Activated naive CD8-positive, alpha-beta T cell treated with anti-CD3 and anti-CD28 coated beads, Interleukin-2, amount 50 U/mL, for 24 hours (primary cell): ENCODE data around the gene NBPF1.
A peak's percentile ranks its signal among the peaks of the same experiment; 100 is the strongest.
"Not testable (repeated sequence)": the region's sequence is repeated elsewhere in the genome, so short reads cannot be mapped to it uniquely, and the experiment has no call there.

Experiments used
- ATAC-seq: fragments of 150-1000 bp; cut with Tn5 transposase; one replicate; pipeline ENCODE4 v1.10.0; 2021
- DNase-seq: peaks from one replicate; pipeline ENCODE4 v3.0.0; 2021
- H3K27ac Mint-ChIP-seq: one replicate; pipeline ENCODE4 v1.8.0; 2021; ENCODE audit warnings: mild to moderate bottlenecking, mixed read lengths
- H3K27me3 Mint-ChIP-seq: one replicate; pipeline ENCODE4 v1.8.0; 2021; ENCODE audit warnings: mixed read lengths
- H3K36me3 Mint-ChIP-seq: one replicate; pipeline ENCODE4 v1.8.0; 2021; ENCODE audit warnings: low read depth, mixed read lengths
- H3K4me1 Mint-ChIP-seq: one replicate; pipeline ENCODE4 v1.8.0; 2021; ENCODE audit warnings: mixed read lengths
- H3K4me3 Mint-ChIP-seq: one replicate; pipeline ENCODE4 v1.8.0; 2021; ENCODE audit warnings: mild to moderate bottlenecking, moderate library complexity, mixed read lengths
- H3K9me3 Mint-ChIP-seq: one replicate; pipeline ENCODE4 v1.8.0; 2021; ENCODE audit warnings: mixed read lengths

The NBPF1 gene

DNA sequence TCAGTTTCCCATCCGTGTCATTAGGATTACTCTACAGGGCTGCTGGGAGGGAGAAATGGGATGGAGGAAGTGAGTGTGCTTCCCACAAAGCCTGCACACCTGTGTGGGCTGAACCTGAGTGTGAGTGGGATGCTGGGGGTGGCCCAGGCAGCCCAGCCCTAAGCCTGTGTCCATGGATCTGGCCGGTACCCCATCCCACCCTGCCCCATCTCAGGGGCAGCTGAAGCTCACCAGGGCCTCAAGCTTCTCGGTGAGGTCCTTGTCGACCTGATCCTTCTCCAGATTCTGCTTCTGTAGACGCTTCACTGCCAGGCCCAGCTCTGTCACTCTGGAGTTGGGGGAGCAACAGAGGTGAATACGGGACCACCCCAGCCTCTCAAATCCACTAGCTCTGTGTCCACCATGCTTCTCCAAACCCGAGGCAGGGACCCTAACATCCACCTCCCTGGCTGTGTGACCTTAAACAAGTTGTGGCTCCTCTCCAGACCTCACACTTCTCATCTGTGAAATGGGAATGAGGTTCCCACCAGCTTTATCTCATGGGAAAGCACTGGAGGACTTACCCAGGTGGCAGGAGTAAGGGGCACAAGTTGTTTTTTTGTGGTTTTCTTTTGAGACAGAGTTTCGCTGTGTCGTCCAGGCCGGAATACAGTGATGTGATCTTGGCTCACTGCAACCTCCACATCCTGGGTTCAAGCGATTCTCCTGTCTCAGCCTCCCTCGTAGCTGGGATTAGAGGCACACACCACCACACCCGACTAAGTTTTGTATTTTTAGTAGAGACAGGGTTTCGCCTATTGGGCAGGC, 18.9 kb upstream of the NBPF1 start:
- not testable (repeated sequence) for H3K27ac Mint-ChIP-seq, H3K27me3 Mint-ChIP-seq, DNase-seq, H3K4me3 Mint-ChIP-seq, ATAC-seq, H3K9me3 Mint-ChIP-seq, H3K4me1 Mint-ChIP-seq
- H3K36me3 Mint-ChIP-seq, result peaks cover 27% of the 10 kb centered on the region

DNA sequence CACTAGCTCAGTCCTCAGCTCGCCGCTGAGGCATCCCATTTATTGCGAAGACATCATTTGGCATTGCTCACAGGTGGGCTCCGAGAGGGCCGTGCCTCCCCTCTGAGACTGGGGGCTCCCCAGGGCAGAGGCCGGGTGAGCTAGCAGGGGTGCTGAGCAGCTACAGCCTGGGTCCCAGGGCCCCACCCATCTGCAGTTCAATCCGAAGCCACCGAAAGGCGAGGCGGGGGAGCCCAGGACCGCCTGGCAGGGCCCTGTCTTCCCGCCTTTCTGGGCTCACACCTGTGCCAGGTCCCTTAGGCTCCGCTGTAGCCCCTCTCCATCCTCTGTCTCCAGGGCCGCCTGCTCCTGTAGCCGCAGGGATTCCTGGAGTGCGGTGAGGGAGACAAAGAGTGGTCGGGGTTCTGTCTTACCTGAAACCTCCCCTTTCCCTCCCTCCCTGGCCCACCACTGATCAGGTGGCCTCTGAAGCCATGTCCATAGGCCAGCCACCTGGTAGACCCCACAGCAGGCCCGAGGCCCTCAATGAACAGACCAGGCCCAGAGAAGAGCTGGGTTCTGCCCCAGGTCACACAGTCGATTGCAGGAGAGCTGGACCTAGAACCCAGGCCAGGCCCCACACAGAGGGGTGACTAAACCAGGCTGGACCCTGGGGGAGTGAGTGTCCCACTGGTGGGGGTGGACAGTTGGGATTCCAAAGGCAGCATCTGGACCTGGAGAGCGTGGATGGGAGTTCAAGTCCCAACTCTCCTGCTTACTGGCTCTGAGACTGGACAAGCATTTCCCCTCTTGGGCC, 18.1 kb upstream of the NBPF1 start:
- Mint-ChIP-seq H3K27me3 (no peaks in the 10 kb centered on the region), H3K9me3 (no peaks in the 10 kb centered on the region), H3K27ac (no peak overlapping the region), H3K4me1 (no peaks in the 10 kb centered on the region), H3K4me3 (no peak overlapping the region), H3K36me3 (peaks cover 28% of the 10 kb centered on the region)
- DNase-seq (no peak), ATAC-seq (no peak)

DNA sequence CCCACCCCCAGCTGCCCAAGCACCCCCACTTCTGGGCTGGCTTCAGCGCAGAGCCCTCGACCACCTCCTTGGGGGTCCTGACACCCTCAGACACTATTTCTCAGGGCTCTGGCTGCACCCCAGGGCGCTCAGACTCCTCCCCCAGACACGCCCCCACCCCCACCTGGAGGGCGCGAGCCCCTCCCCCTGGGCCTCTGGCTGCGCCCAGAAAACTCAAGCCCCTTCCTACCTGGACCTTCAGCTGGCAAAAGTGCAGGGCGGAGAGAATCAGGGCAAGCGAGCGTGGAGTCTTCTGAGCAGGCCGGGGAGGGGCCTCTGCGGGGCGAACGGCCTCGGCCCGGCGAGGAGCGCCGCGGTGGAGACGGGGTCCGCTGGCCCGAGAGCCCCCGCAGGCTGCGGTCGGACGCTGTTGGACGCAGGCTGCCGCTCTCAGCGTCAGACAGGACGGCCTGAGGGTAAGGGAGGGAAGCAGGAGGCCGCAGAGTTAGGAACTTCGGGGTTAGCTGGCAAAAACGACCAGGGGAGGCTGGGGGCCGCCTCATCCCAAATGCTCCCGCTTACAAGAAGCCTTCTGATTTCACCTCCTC, 17.4 kb upstream of the NBPF1 start:
- Mint-ChIP-seq H3K4me3 (no peak overlapping the region), H3K9me3 (no peaks in the 10 kb centered on the region), H3K27ac (no peak overlapping the region), H3K4me1 (no peaks in the 10 kb centered on the region), H3K27me3 (no peaks in the 10 kb centered on the region), H3K36me3 (peaks cover 33% of the 10 kb centered on the region)
- ATAC-seq (no peak), DNase-seq (no peak)

DNA sequence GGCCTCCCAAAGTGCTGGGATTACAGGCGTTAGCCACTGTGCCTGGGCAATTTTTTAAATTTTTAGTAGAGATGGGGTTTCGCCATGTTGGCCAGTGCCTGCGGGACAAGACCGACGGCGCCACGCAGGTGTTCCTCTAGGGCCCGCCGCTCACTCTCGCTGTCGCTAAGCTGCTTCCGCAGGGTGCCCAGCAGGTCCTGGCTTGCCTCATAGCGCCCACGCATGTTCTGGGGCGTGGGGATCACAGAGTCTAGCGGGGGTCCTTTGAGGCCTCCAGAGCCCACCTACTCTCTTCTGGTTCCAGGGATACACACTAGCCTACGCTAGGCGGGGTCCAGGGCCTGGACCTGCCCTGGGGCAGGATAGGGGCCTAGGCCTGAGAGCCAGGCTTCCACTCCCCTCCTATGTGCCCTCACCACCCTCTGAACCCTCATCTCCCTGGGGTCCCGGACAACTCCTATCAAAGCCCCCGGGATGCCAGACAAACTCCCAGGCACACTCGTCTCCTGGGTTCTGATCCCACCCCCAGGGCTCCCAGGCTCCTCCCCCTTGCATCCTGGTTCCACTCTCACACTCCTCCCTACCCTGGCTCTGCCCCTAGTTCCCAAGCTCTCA, 16.7 kb upstream of the NBPF1 start:
- not testable (repeated sequence) for H3K9me3 Mint-ChIP-seq, H3K4me3 Mint-ChIP-seq, H3K27me3 Mint-ChIP-seq, DNase-seq, H3K4me1 Mint-ChIP-seq, ATAC-seq
- peak overlapping the region; percentile 5 for H3K27ac Mint-ChIP-seq
- peaks cover 33% of the 10 kb centered on the region for H3K36me3 Mint-ChIP-seq

DNA sequence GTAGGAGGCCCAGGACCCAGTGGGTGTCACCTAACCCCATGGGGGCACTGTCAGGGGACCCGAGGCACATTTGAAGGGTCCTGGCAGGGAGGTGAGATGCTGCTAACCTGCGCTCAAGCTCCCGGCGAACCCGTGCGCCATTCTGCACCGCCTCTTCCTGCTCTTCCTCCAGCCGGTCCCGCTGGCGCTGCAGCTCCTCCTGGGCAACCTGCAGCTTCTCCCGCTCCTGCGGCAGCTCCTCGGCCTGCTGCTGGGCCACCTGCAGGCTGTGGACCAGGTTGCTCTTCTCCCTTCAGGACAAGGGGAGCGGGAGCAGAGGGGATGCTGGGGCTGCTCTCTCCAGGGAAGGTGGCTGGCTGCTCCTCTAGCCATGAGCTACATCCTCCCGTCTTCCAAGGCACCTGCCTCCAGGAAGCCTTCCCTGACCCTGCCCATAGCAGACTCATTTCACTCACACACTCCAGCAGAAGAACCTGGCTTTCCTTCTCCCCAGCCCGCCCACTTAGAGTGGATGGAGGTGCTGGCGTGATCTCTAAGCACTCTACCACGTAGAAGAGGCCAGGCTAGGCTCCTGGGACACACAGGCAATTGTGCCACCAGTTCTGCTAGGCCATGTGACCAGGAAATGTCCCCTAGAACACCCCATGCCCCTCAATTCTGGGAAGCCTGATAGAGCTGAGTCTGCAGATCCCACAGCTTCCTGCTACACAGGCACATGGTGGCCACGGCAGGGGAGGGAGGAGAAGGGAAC, 15.2 kb upstream of the NBPF1 start:
- H3K36me3 Mint-ChIP-seq, result peaks cover 24% of the 10 kb centered on the region

DNA sequence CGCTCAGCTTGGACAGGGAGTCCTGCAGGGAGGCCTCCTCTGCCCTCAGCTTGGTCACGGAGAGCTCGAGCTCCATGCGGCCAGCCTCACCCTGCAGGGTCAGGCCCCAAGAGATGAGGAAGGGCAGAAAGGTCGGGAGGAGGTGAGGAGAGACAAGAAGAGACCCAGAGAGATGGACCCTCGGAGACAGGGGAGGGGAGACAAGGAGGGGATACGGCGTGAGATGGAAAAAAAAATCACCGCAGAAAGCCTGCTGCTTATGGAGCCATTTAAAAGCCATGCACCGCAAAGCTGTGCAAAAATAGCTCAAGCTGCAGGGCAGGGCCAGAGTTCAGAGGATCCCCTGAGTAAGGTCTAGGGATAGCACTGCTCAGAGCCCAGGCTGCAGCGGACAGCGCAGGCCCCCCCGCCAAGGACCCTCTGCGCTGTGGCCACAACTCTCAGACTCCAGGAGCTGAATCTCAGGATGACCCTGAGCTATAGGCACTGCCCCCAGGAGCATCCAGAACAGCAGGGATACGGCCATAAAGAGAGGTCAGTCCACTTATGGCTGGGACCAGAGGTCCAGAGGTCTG, 13.1 kb upstream of the NBPF1 start:
- H3K4me1 Mint-ChIP-seq, H3K4me3 Mint-ChIP-seq, H3K27me3 Mint-ChIP-seq, H3K9me3 Mint-ChIP-seq, ATAC-seq, H3K27ac Mint-ChIP-seq, DNase-seq: not testable (repeated sequence)
- peaks cover 20% of the 10 kb centered on the region for H3K36me3 Mint-ChIP-seq

More for the DNA sequence above, 15.2 kb upstream of the NBPF1 start:
- Mint-ChIP-seq H3K27ac (no peak overlapping the region), H3K4me1 (no peaks in the 10 kb centered on the region), H3K9me3 (no peaks in the 10 kb centered on the region), H3K27me3 (no peaks in the 10 kb centered on the region), H3K4me3 (no peak overlapping the region)
- no peak for ATAC-seq
- no peak for DNase-seq

DNA sequence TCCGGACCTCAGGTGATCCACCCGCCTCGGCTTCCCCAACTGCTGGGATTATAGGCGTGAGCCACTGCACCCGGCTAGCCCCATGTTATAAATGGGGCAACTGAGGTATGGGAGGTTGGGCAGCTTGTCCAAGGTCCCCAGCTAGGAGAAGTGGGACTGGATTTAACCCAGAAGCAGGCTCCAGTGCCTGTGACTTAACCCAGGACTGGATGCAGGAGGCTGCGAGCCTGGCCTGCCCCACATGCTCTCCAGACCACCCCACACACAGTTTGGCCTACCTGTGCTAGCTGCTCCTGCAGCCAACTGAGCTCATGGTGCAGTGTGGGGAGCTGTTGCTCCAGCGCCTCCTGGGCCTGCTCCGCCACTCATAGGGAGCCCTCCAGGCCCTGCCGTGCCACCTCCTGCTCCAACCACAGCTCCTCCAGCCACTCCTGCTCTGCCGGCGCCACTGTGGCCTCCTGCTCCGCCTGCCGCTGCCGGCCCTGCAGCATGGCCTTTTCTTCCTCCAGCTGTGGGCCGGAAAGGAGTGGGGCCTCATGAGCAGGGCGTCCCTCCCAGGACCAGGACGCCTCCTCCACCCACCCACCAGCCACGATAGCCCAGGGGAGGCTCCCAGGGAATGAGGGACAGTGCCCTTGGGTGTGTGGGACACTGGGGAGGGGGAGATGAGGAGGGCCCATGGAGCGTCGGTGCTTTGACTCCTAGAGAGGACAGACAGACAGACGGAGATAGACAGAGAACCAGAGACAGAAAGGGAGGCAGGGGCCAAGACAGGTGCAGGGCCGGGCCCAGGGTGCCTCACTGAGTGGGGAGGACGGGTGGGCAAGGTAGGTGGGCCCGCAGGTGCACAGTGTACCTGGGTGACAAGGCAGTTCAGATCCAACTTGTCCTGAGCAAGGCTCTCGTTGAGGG, 12.4 kb upstream of the NBPF1 start:
- Mint-ChIP-seq H3K27ac (no peak overlapping the region), H3K27me3 (no peaks in the 10 kb centered on the region), H3K4me1 (no peaks in the 10 kb centered on the region), H3K36me3 (peaks cover 20% of the 10 kb centered on the region), H3K9me3 (no peaks in the 10 kb centered on the region), H3K4me3 (no peak overlapping the region)
- ATAC-seq, result no peak
- DNase-seq, result no peak

DNA sequence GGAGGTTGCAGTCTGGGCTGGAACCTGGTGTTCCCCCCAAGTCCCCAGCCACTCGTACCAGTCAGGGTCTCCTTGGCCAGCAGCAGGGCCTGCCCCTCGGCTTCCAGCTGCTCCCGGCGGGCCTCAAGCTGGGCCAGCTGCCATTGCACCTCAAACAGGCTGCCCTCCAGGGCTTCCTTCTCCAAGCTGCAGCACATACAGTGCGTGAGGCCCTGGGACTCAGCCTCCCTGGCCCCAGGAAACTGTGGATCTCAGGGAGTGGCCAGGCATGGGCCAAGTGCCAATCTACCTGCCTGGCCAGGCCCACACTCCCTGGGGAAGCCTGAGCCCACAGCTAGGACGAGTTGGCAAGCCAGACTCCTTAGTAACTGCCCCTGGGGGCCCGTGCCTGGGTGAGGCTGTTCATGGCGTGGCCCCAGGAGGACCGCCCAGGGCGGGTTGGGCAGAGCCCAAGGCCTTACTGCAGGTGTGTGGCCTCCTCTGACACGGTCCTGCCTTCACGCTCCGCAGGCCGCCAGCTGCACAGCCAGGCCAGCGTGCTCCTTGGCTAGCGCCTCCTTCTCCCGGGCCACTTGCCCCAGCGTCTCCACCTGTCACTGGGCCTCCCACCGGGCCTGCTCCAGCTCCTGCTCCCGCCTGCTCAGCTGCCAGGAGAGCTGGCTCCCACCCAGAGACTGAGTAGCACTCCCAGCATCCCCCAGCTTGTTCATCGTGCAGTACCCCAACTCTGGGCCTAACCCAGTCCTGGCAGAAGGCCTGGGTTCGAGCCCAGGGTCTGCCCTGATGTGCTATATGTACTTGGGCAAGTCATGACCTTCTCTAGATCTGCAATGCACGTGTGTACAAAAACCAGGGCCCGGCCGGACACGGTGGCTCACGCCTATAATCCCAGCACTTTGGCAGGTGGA, 10.7 kb upstream of the NBPF1 start:
- not testable (repeated sequence) for H3K4me3 Mint-ChIP-seq, H3K27ac Mint-ChIP-seq, ATAC-seq, H3K9me3 Mint-ChIP-seq, H3K27me3 Mint-ChIP-seq, DNase-seq, H3K4me1 Mint-ChIP-seq
- H3K36me3 Mint-ChIP-seq, result peaks cover 13% of the 10 kb centered on the region

DNA sequence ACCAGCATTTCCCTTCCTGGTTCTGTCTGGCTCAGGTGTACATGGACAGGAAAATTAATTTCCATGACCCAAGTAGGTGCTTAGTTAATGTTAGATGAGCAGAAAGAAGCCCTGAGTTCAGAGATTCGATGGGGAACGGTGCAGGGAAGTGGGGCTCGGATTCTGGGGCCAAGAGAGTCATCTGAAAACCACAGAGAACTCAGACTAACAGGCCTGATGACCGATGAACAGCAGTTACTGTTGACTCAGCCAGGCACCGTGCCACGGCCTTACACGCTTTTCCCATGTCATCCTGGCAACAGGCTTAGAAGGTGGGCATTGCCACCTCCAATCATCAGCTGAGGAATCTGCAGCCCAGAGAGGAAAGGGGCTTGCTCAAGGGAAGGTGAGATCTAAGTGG, 10.0 kb upstream of the NBPF1 start:
- peaks cover 11% of the 10 kb centered on the region for H3K36me3 Mint-ChIP-seq
- not testable (repeated sequence) for H3K27ac Mint-ChIP-seq, H3K9me3 Mint-ChIP-seq, H3K4me3 Mint-ChIP-seq, ATAC-seq, H3K27me3 Mint-ChIP-seq, H3K4me1 Mint-ChIP-seq, DNase-seq

DNA sequence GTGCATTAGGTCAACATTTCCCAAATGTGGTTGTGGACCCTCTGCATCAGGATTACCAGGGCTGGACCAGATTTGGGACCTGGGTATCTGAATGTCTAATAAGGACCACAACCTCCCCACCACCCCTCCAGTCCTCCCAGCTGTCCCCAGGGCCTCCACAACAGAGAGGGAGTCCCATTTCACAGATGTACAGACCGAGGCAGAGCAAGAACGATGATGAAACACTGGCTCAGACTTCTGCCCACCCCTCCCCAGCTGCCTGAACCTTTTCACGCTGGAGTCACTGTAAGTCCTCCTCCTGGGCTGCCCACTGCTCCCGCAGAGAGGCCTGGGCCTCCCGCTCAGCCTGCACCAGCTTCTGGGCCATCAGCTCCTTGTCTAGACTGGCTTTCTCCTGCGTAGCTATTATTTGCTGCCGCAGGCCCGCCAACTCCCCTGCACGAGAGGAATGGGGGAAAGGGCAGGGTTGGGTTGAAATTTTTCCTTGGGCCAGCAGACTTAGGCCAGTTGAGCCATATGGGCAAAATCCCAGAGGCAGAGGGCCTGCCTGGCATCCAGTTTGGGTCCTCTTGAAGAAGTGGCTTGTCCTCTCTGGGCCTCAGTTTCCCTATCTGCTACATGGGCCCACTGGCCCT, 8.4 kb upstream of the NBPF1 start:
- not testable (repeated sequence) for H3K27me3 Mint-ChIP-seq, H3K9me3 Mint-ChIP-seq, ATAC-seq, H3K36me3 Mint-ChIP-seq, H3K27ac Mint-ChIP-seq, H3K4me1 Mint-ChIP-seq, DNase-seq, H3K4me3 Mint-ChIP-seq

DNA sequence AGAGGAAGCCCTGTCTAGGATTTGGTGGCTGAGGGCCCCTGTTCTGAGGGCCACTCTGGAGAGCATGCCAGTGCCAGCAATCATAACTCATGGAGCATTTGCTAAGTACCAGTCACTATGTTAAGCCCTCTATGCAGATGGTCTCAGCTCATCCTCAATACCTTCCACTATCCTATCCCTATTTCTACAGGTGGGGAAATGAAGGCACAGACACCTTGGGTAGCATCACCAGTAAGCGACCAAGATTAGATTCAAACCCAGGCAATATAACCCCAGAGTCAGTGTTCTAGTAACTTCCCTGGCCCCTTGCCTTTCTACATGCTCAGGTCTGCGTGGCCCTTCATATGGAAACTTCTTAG, 7.9 kb upstream of the NBPF1 start:
- no peak for ATAC-seq

More for the DNA sequence above, 7.9 kb upstream of the NBPF1 start:
- Mint-ChIP-seq H3K36me3 (peaks cover 3% of the 10 kb centered on the region), H3K9me3 (no peaks in the 10 kb centered on the region), H3K4me3 (no peak overlapping the region), H3K27ac (no peak overlapping the region), H3K27me3 (no peaks in the 10 kb centered on the region), H3K4me1 (no peaks in the 10 kb centered on the region)
- no peak for DNase-seq
